ENCODE measurements around the gene DEDD. TPM values are rescaled to one million over a fixed set of nuclear protein-coding genes. Genes with fewer than 3 reads are reported as not detected.

Gene DEDD
- total RNA-seq, 1 donor from 2014 or later: 29.2 TPM

GRCh38 chr1:161106431-161106830, 26.0 kb downstream of the DEDD start:
- no peak for DNase-seq (ENCODE audit: missing footprints)
- no peak for ATAC-seq
- intact Hi-C loops (cut with DNase I): no loop called here

GRCh38 chr1:161100556-161100955, 31.9 kb downstream of the DEDD start:
- intact Hi-C loops (cut with DNase I): no loop called here
- DNase-seq (ENCODE audit: missing footprints) (no peak), ATAC-seq (no peak)

- intact Hi-C loops (cut with DNase I): loop anchor here (5.0 kb wide), 1 partner anchor 372 kb away; no protein-coding TSS in a partner anchor
- DNase-seq (ENCODE audit: missing footprints) (no peak), ATAC-seq (no peak)
Observed at GRCh38 chr1:161099090-161099802, 33.2 kb downstream of the DEDD start.

- DNase-seq (ENCODE audit: missing footprints) (peak; percentile 78), ATAC-seq (peak; percentile 64)
- intact Hi-C loops (cut with DNase I): loop anchor here (5.0 kb wide), 1 partner anchor 371 kb away; no protein-coding TSS in a partner anchor
Observed at GRCh38 chr1:161098210-161099068, 34.0 kb downstream of the DEDD start, which contains the start of gene KLHDC9. KLHDC9 (plus strand) TSS chr1:161098361; CDS start chr1:161098536, 175 bp downstream.

GRCh38 chr1:161096530-161096929, 35.9 kb downstream of the DEDD start:
- DNase-seq (ENCODE audit: missing footprints) (no peak), ATAC-seq (peak; percentile 82)
- intact Hi-C loops (cut with DNase I): loop anchor here (5.0 kb wide), 1 partner anchor 369 kb away; no protein-coding TSS in a partner anchor

GRCh38 chr1:161096015-161096414, 36.5 kb downstream of the DEDD start:
- ATAC-seq (no peak), DNase-seq (ENCODE audit: missing footprints) (no peak)
- intact Hi-C loops (cut with DNase I): loop anchor here (5.0 kb wide), 1 partner anchor 369 kb away; no protein-coding TSS in a partner anchor

- intact Hi-C loops (cut with DNase I): loop anchor here (5.0 kb wide), 1 partner anchor 368 kb away; no protein-coding TSS in a partner anchor
- ATAC-seq: no peak
- no peak for DNase-seq (ENCODE audit: missing footprints)
Observed at GRCh38 chr1:161095230-161095629, 37.2 kb downstream of the DEDD start.

GRCh38 chr1:161094481-161094880, 38.0 kb downstream of the DEDD start:
- ATAC-seq (no peak), DNase-seq (ENCODE audit: missing footprints) (no peak)
- intact Hi-C loops (cut with DNase I): no loop called here

GRCh38 chr1:161092621-161093028, 39.8 kb downstream of the DEDD start:
- DNase-seq (ENCODE audit: missing footprints) (no peak), ATAC-seq (no peak)
- intact Hi-C loops (cut with DNase I): no loop called here

- ATAC-seq (no peak), DNase-seq (ENCODE audit: missing footprints) (no peak)
- intact Hi-C loops (cut with DNase I): no loop called here
Observed at GRCh38 chr1:161091796-161092507, 40.5 kb downstream of the DEDD start.

- intact Hi-C loops (cut with DNase I): no loop called here
- DNase-seq (ENCODE audit: missing footprints): no peak
- no peak for ATAC-seq
Observed at GRCh38 chr1:161091093-161091492, 41.4 kb downstream of the DEDD start.

GRCh38 chr1:161090617-161091016, 41.9 kb downstream of the DEDD start:
- DNase-seq (ENCODE audit: missing footprints): no peak
- ATAC-seq: no peak
- intact Hi-C loops (cut with DNase I): no loop called here

- ATAC-seq (no peak), DNase-seq (ENCODE audit: missing footprints) (no peak)
- intact Hi-C loops (cut with DNase I): no loop called here
Observed at GRCh38 chr1:161089938-161090337, 42.5 kb downstream of the DEDD start.

GRCh38 chr1:161089251-161089924, 43.1 kb downstream of the DEDD start, which contains the start of gene NECTIN4:
NECTIN4 (minus strand) TSS chr1:161089558; CDS start chr1:161089296, 262 bp downstream.
- intact Hi-C loops (cut with DNase I): no loop called here

GRCh38 chr1:161088587-161089110, 43.8 kb downstream of the DEDD start:
- DNase-seq (ENCODE audit: missing footprints): no peak
- intact Hi-C loops (cut with DNase I): no loop called here
- ATAC-seq: no peak

More at GRCh38 chr1:161089251-161089924, 43.1 kb downstream of the DEDD start, which contains the start of gene NECTIN4:
- DNase-seq (ENCODE audit: missing footprints) (no peak), ATAC-seq (no peak)

- intact Hi-C loops (cut with DNase I): no loop called here
- DNase-seq (ENCODE audit: missing footprints) (no peak), ATAC-seq (no peak)
Observed at GRCh38 chr1:161086457-161086856, 46.0 kb downstream of the DEDD start.

- DNase-seq (ENCODE audit: missing footprints): no peak
- no peak for ATAC-seq
- intact Hi-C loops (cut with DNase I): no loop called here
Observed at GRCh38 chr1:161085165-161085564, 47.3 kb downstream of the DEDD start.

- ATAC-seq (no peak), DNase-seq (ENCODE audit: missing footprints) (no peak)
- intact Hi-C loops (cut with DNase I): no loop called here
Observed at GRCh38 chr1:161084597-161084988, 47.9 kb downstream of the DEDD start.

All from Right ventricle myocardium inferior (tissue), 1 donor.